Adrenal gland (tissue), 12 donors: ENCODE measurements around the gene ZNF772. TPM values are rescaled to one million over a fixed set of nuclear protein-coding genes. Genes with fewer than 3 reads are reported as not detected.

ENCODE experiments used
- DNase-seq, 7 donors: peaks; one replicate each; pipeline ENCODE4 v3.0.0-alpha.2; 2019 to 2020
- H3K27ac ChIP-seq, 5 donors: fragments of 200-600 bp; sonication (generic) in 4 of 5; 1 replicate in 3 of 5; 2 replicates in 2 of 5; pipeline versions ENCODE4 v1.5.1 to v1.8.0; 2016 to 2020; ENCODE audit warnings: mild to moderate bottlenecking in 1 of 5
- H3K27me3 ChIP-seq: fragments of 200-600 bp; 2 replicates; pipeline ENCODE4 v1.8.0; 2021
- H3K36me3 ChIP-seq, 2 donors: fragments of 200-600 bp; replicated peaks in 1 of 2; 1 replicate in 1 of 2; 2 replicates in 1 of 2; pipeline versions ENCODE4 v1.5.1 to v1.8.0; 2018 to 2022
- H3K4me1 ChIP-seq, 2 donors: fragments of 200-600 bp; replicated peaks in 1 of 2; 1 replicate in 1 of 2; 2 replicates in 1 of 2; pipeline versions ENCODE4 v1.5.1 to v1.8.0; 2018 to 2021
- H3K4me3 ChIP-seq, 4 donors: fragments of 200-600 bp; sonication (generic) in 3 of 4; one replicate each; pipeline ENCODE4 v1.5.1; 2016 to 2018
- H3K9me3 ChIP-seq, 3 donors: fragments of 200-600 bp; sonication (generic) in 1 of 3; replicated peaks in 1 of 3; 1 replicate in 2 of 3; 2 replicates in 1 of 3; pipeline versions ENCODE4 v1.5.1 to v1.8.0; 2016 to 2021
- CTCF ChIP-seq, 6 experiments: fragments of 450-650 bp in 4 of 6; fragments of 200-600 bp in 2 of 6; sonication (generic) in 1 of 6; IDR thresholded peaks; 1 replicate in 5 of 6; 2 replicates in 1 of 6; pipeline versions ENCODE4 v1.5.1 to v1.8.0; 2016 to 2021; ENCODE audit warnings: antibody characterized with exemption in 6 of 6, mild to moderate bottlenecking in 2 of 6, moderate library complexity in 1 of 6
- POLR2A ChIP-seq, 2 donors: fragments of 450-650 bp; IDR thresholded peaks; one replicate each; pipeline ENCODE4 v1.6.1; 2017; ENCODE audit warnings: antibody characterized with exemption in 2 of 2, mild to moderate bottlenecking in 2 of 2, moderate library complexity in 1 of 2
- WGBS, 4 donors: extraction: QIAGEN DNeasy Blood & Tissue Kit in 2 of 4; methylation state at CpG; one replicate each; pipeline versions ENCODE4 v1.1.5 to v1.1.7; 2013 to 2017; 5-methylcytosine and 5-hydroxymethylcytosine counted together
- intact Hi-C, 2 donors: fragments of 100-400 bp; cut with DNase I; formaldehyde crosslinking; loops; one replicate each; pipeline versions ENCODE4 v1.14.1 to v1.15.0; 2022 to 2023
- polyA plus RNA-seq, 3 donors: library from polyadenylated mRNA; stranded (reverse); fragments of 200-250 nt in 2 of 3; fragments of 350-450 nt in 1 of 3; fragmentation: Illumina TruSeq in 1 of 3; extraction: RNeasy Lipid Tissue Mini Kit (QIAGEN cat#74804) in 1 of 3; gene quantifications; one replicate each; pipeline ENCODE4 v1.2.3, GENCODE V29; 2013 to 2014
- small RNA-seq, 2 donors: library from RNA; depleted of rRNA; stranded (forward); fragments of <200 nt; gene quantifications; one replicate each; pipeline ENCODE3, GENCODE V24; 2016
- total RNA-seq, 9 donors: library from RNA; depleted of rRNA in 4 of 9; stranded (reverse); fragments of >200 nt in 4 of 9; fragments of 120-200 nt in 1 of 9; fragmentation: NEBNext Ultra II Directional in 1 of 9; extraction: Animal tissue kit (Norgen Biotek cat#: 25700) in 1 of 9; gene quantifications; one replicate each; pipeline versions ENCODE4 v1.1.0 to v1.2.4, GENCODE V29; 2013 to 2023
- donor health status: healthy with polysubstance abuse.
- donor health status: Bipolar disorder and iron deficiency.
- donor health status: DM: yes; HTN: yes; CAD: no.
- donor health status: DM: no; HTN: no; CAD: no.
- donor health status: DM: no; HTN: no; CAD: no.
- donor health status: DM: yes; HTN: yes; CAD: no.

ZNF772 gene
- total and polyA plus RNA-seq, 12 donors, result 1.4 to 27.9 (median 16.1) TPM

GRCh38 chr19:57421037-57421436 is 56.3 kb downstream of the ZNF772 start:
- Histone ChIP-seq H3K9me3 (peaks cover 0 to 16% (median 4%) of the 10 kb centered on the region in 3 donors), H3K4me1 (no peaks in the 10 kb centered on the region), H3K36me3 (peaks cover 0 to 29% of the 10 kb centered on the region in 2 donors), H3K4me3 (no peak overlapping the region), H3K27me3 (no peaks in the 10 kb centered on the region), H3K27ac (no peak overlapping the region)
- TF ChIP-seq POLR2A (IDR thresholded peaks at IDR 0.05) (no peak), CTCF (IDR thresholded peaks at IDR 0.05) (no peak)
- intact Hi-C loops, result no loop called here
- 95 to 100% (median 98%) methylated on average over 3 of the region's 3 CpGs for WGBS, 4 donors
- no peak for DNase-seq

GRCh38 chr19:57419439-57419838 is 57.9 kb downstream of the ZNF772 start:
- peak in 1 of 7 donors; percentile 44 for DNase-seq
- Histone ChIP-seq H3K27me3 (no peaks in the 10 kb centered on the region), H3K4me3 (no peak overlapping the region), H3K36me3 (peaks cover 0 to 29% of the 10 kb centered on the region in 2 donors), H3K4me1 (no peaks in the 10 kb centered on the region), H3K27ac (no peak overlapping the region), H3K9me3 (peaks cover 0 to 16% (median 4%) of the 10 kb centered on the region in 3 donors)
- intact Hi-C loops, result no loop called here
- TF ChIP-seq CTCF (IDR thresholded peaks at IDR 0.05) (no peak), POLR2A (IDR thresholded peaks at IDR 0.05) (no peak)
- 97 to 98% (median 98%) methylated on average over 4 of the region's 4 CpGs for WGBS, 4 donors

Small RNAs within 50 kb of the gene (small RNA-seq; reads per million reads assigned to genes)
- gene VN1R107P, result 0 reads per million in 2 donors

Other genes with a start within 250 kb of the ZNF772 start
- gene AURKC, start 246.5 kb downstream of the ZNF772 start, total RNA-seq, result 1 to 10 TPM in 3 of 9 donors, under 1 TPM in 4, not detected in 2; 0.50 to 2.4 (median 0.90) TPM
- gene AURKC, start 246.5 kb downstream of the ZNF772 start, polyA plus RNA-seq, result 1 to 10 TPM; 1.9 to 5.0 (median 2.1) TPM
- gene ZNF805, start 236.9 kb downstream of the ZNF772 start, total RNA-seq, result 10 to 100 TPM; 11.7 to 29.7 (median 19.0) TPM
- 1 to 10 TPM in 2 of 3 donors, under 1 TPM in 1; 0.84 to 3.4 (median 1.5) TPM for gene ZNF805, start 236.9 kb downstream of the ZNF772 start, polyA plus RNA-seq
- gene ZNF460, start 197.1 kb downstream of the ZNF772 start, total RNA-seq, result 100 to 1,000 TPM in 1 of 9 donors, 10 to 100 TPM in 8; 36.6 to 107 (median 60.4) TPM
- 1 to 10 TPM in 2 of 3 donors, under 1 TPM in 1; 0.54 to 9.3 (median 1.8) TPM for gene ZNF460, start 197.1 kb downstream of the ZNF772 start, polyA plus RNA-seq
- 10 to 100 TPM in 5 of 9 donors, 1 to 10 TPM in 4; 7.2 to 17.8 (median 10.4) TPM for gene ZNF543, start 157.1 kb downstream of the ZNF772 start, total RNA-seq
- 1 to 10 TPM; 1.1 to 2.4 (median 1.9) TPM for gene ZNF543, start 157.1 kb downstream of the ZNF772 start, polyA plus RNA-seq
- 10 to 100 TPM in 7 of 9 donors, 1 to 10 TPM in 2; 8.1 to 14.3 (median 12.4) TPM for gene ZNF304, start 126.3 kb downstream of the ZNF772 start, total RNA-seq
- gene ZNF304, start 126.3 kb downstream of the ZNF772 start, polyA plus RNA-seq, result 1 to 10 TPM; 4.0 to 8.3 (median 5.2) TPM
- 10 to 100 TPM; 12.6 to 42.5 (median 21.6) TPM for gene TRAPPC2B, start 114.0 kb downstream of the ZNF772 start, total RNA-seq
- 10 to 100 TPM; 24.9 to 72.8 (median 40.5) TPM for gene TRAPPC2B, start 114.0 kb downstream of the ZNF772 start, polyA plus RNA-seq
- gene ZNF547, start 114.0 kb downstream of the ZNF772 start, total RNA-seq, result 1 to 10 TPM; 1.1 to 9.8 (median 4.5) TPM
- 10 to 100 TPM in 1 of 3 donors, 1 to 10 TPM in 2; 2.1 to 10.9 (median 5.3) TPM for gene ZNF547, start 114.0 kb downstream of the ZNF772 start, polyA plus RNA-seq
- 10 to 100 TPM in 8 of 9 donors, 1 to 10 TPM in 1; 8.5 to 21.7 (median 17.3) TPM for gene ZNF548, start 87.7 kb downstream of the ZNF772 start, total RNA-seq
- 10 to 100 TPM in 1 of 3 donors, 1 to 10 TPM in 2; 4.6 to 10.0 (median 8.1) TPM for gene ZNF548, start 87.7 kb downstream of the ZNF772 start, polyA plus RNA-seq
- 10 to 100 TPM in 5 of 9 donors, 1 to 10 TPM in 4; 3.6 to 16.5 (median 10.6) TPM for gene ZNF17, start 66.4 kb downstream of the ZNF772 start, total RNA-seq
- gene ZNF17, start 66.4 kb downstream of the ZNF772 start, polyA plus RNA-seq, result 1 to 10 TPM; 2.8 to 5.5 (median 4.7) TPM
- 10 to 100 TPM in 5 of 9 donors, 1 to 10 TPM in 4; 3.0 to 26.3 (median 12.3) TPM for gene ZNF749, start 42.2 kb downstream of the ZNF772 start, total RNA-seq
- 10 to 100 TPM in 1 of 3 donors, 1 to 10 TPM in 2; 2.3 to 13.1 (median 2.5) TPM for gene ZNF749, start 42.2 kb downstream of the ZNF772 start, polyA plus RNA-seq
- 1 to 10 TPM in 4 of 9 donors, under 1 TPM in 5; 0.26 to 3.0 (median 0.86) TPM for gene VN1R1, start 20.4 kb downstream of the ZNF772 start, total RNA-seq
- gene VN1R1, start 20.4 kb downstream of the ZNF772 start, polyA plus RNA-seq, result 1 to 10 TPM in 1 of 3 donors, under 1 TPM in 1, not detected in 1; 0.40 to 1.2 TPM
- gene ZNF419, start 10.2 kb upstream of the ZNF772 start, total RNA-seq, result 10 to 100 TPM in 8 of 9 donors, 1 to 10 TPM in 1; 5.0 to 16.5 (median 14.0) TPM
- gene ZNF419, start 10.2 kb upstream of the ZNF772 start, polyA plus RNA-seq, result 10 to 100 TPM in 2 of 3 donors, 1 to 10 TPM in 1; 9.0 to 13.0 (median 12.9) TPM
- 10 to 100 TPM in 8 of 9 donors, 1 to 10 TPM in 1; 9.0 to 21.9 (median 11.9) TPM for gene ZNF773, start 22.4 kb upstream of the ZNF772 start, total RNA-seq
- gene ZNF773, start 22.4 kb upstream of the ZNF772 start, polyA plus RNA-seq, result 1 to 10 TPM; 3.1 to 9.1 (median 3.9) TPM
- gene ZNF549, start 49.8 kb upstream of the ZNF772 start, total RNA-seq, result 1 to 10 TPM; 2.7 to 7.9 (median 5.9) TPM
- gene ZNF549, start 49.8 kb upstream of the ZNF772 start, polyA plus RNA-seq, result 1 to 10 TPM; 2.8 to 5.1 (median 2.8) TPM
- 10 to 100 TPM in 3 of 9 donors, 1 to 10 TPM in 6; 2.7 to 13.3 (median 7.1) TPM for gene ZNF550, start 82.3 kb upstream of the ZNF772 start, total RNA-seq
- gene ZNF550, start 82.3 kb upstream of the ZNF772 start, polyA plus RNA-seq, result 1 to 10 TPM; 3.4 to 9.1 (median 4.5) TPM
- 1 to 10 TPM; 2.1 to 7.9 (median 5.8) TPM for gene ZNF416, start 101.3 kb upstream of the ZNF772 start, total RNA-seq
- gene ZNF416, start 101.3 kb upstream of the ZNF772 start, polyA plus RNA-seq, result 1 to 10 TPM; 1.9 to 5.3 (median 2.3) TPM
- 10 to 100 TPM in 1 of 9 donors, 1 to 10 TPM in 8; 2.8 to 10.5 (median 5.5) TPM for gene ZIK1, start 106.6 kb upstream of the ZNF772 start, total RNA-seq
- gene ZIK1, start 106.6 kb upstream of the ZNF772 start, polyA plus RNA-seq, result 1 to 10 TPM; 1.5 to 4.0 (median 1.9) TPM
- gene ZNF530, start 122.3 kb upstream of the ZNF772 start, total RNA-seq, result 1 to 10 TPM; 1.2 to 5.5 (median 3.1) TPM
- gene ZNF530, start 122.3 kb upstream of the ZNF772 start, polyA plus RNA-seq, result 1 to 10 TPM; 1.4 to 2.0 (median 1.9) TPM
- 10 to 100 TPM; 11.6 to 25.2 (median 22.3) TPM for gene ZNF134, start 136.7 kb upstream of the ZNF772 start, total RNA-seq
- gene ZNF134, start 136.7 kb upstream of the ZNF772 start, polyA plus RNA-seq, result 10 to 100 TPM in 1 of 3 donors, 1 to 10 TPM in 2; 3.2 to 13.6 (median 4.1) TPM
- gene ZNF211, start 155.6 kb upstream of the ZNF772 start, total RNA-seq, result 10 to 100 TPM; 11.1 to 38.7 (median 15.3) TPM
- gene ZNF211, start 155.6 kb upstream of the ZNF772 start, polyA plus RNA-seq, result 10 to 100 TPM; 10.5 to 31.1 (median 21.6) TPM
- gene ZSCAN4, start 191.4 kb upstream of the ZNF772 start, total RNA-seq, result under 1 TPM in 1 of 9 donors, not detected in 8; 0.14 TPM
- gene ZSCAN4, start 191.4 kb upstream of the ZNF772 start, polyA plus RNA-seq, result under 1 TPM in 2 of 3 donors, not detected in 1; 0.07 to 0.16 TPM
- gene ZNF551, start 204.4 kb upstream of the ZNF772 start, total RNA-seq, result 10 to 100 TPM in 1 of 9 donors, 1 to 10 TPM in 8; 4.8 to 10.8 (median 7.3) TPM
- gene ZNF551, start 204.4 kb upstream of the ZNF772 start, polyA plus RNA-seq, result 1 to 10 TPM in 1 of 3 donors, under 1 TPM in 2; 0.88 to 4.1 (median 0.91) TPM
- 10 to 100 TPM in 2 of 9 donors, 1 to 10 TPM in 7; 2.1 to 13.1 (median 7.2) TPM for gene ZNF154, start 231.6 kb upstream of the ZNF772 start, total RNA-seq
- gene ZNF154, start 231.6 kb upstream of the ZNF772 start, polyA plus RNA-seq, result 10 to 100 TPM in 1 of 3 donors, 1 to 10 TPM in 2; 5.1 to 11.7 (median 5.6) TPM